ENCODE data around the gene ZNF202. TPM values are rescaled to one million over a fixed set of nuclear protein-coding genes. Genes with fewer than 3 reads are reported as not detected.

ZNF202 gene
- 1 to 10 TPM; 5.9 to 6.4 TPM for total RNA-seq

DNA sequence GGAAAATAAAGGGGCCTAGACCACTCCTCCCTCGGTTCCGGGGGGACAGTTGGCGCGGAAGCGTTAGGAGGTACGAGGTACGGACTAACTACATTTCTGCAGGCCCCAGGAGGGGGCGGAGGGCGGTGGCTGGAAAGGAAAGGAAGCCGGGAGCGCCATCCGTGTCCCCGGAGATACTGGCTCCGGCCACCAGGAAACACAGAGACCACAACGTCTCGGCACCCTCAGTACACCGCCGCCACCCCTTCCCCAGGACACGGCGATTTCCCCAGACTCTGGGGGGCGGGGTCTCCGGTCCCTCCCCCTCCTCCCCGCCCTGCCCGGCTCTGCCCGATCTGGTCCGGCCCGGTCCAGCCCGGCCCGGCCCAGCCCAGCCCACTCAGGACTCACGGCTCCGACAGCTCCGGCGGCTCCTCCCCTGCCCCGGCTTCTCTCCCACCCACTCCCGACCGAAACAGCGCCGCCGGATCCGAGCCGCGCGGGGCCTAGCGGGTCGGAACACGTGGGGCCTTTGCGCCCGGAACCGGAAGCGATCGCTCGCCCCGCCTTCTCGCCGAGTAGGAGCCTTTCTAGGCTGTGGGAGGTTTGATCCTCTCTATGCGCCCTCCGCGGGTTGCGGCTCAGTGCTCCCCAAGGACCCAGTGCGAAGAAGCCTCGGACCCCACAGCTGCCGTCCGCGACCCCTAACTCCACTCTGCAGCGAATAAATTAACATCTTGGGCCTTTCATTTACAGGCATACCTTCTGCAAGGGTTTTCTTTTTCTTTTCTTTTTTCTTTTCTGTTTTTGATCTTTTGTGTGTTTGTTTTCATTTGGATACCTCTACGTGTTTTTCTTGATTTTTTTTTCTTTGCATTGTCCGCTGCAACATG, at the start of gene ZNF202:
Gene ZNF202, minus strand, starts transcription at position 502 of the 872 bp plus-strand sequence. CDS start 10,772 bp downstream, outside the sequence.
- Mint-ChIP-seq H3K9me3 (no peaks in the 10 kb centered on the region), H3K4me1 (ENCODE audit: low read depth) (peaks cover 40% of the 10 kb centered on the region), H3K27me3 (ENCODE audit: low read depth) (no peaks in the 10 kb centered on the region), H3K4me3 (peak within 1 kb of the TSS; percentile 98), H3K27ac (peak within 1 kb of the TSS; percentile 92), H3K36me3 (ENCODE audit: low read depth) (peaks cover 16% of the 10 kb centered on the region)
- intact Hi-C loops (cut with micrococcal nuclease): loop anchor here (1.0 to 10.0 kb wide), 5 partner anchors 333 to 1371 kb away; partner anchors contain the start of genes MSANTD2, TBRG1, TMEM218 and VWA5A
- CTCF ChIA-PET: interaction anchor here (0.6 to 1.7 kb wide), 3 partner anchors 31 to 70 kb away, joined by 3 to 4 read pairs (median 3); no protein-coding TSS in a partner anchor
- DNase-seq: peak; percentile 94

DNA sequence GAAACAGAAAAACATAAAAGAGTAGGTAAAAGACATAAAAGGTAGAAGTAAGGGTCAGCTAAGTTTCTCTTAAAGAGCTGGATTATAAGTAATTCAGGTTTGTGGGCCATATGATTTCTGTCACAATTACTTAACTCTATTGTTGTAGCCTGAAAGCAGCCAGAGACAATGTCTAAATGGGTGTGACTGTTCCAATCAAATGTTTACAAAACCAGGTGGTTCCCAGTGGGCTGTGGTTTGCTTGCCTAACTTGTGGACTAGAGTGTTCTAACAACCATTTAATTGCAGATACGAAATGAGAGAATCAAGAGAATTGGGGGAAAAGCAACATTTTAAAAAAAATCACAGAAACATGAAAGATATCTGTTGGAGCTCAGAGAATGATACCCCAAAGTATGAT, 42.1 kb upstream of the ZNF202 start:
- H3K4me3 Mint-ChIP-seq: no peak overlapping the region
- no peaks in the 10 kb centered on the region for H3K9me3 Mint-ChIP-seq
- no peaks in the 10 kb centered on the region for H3K36me3 Mint-ChIP-seq (ENCODE audit: low read depth)
- H3K27ac Mint-ChIP-seq: no peak overlapping the region
- intact Hi-C loops (cut with micrococcal nuclease): no loop called here
- peaks cover 2% of the 10 kb centered on the region for H3K27me3 Mint-ChIP-seq (ENCODE audit: low read depth)
- no peaks in the 10 kb centered on the region for H3K4me1 Mint-ChIP-seq (ENCODE audit: low read depth)
- no peak for DNase-seq
- CTCF ChIA-PET: interaction anchor here (0.9 kb wide), 1 partner anchor 76 kb away, joined by 3 read pairs; no protein-coding TSS in a partner anchor

DNA sequence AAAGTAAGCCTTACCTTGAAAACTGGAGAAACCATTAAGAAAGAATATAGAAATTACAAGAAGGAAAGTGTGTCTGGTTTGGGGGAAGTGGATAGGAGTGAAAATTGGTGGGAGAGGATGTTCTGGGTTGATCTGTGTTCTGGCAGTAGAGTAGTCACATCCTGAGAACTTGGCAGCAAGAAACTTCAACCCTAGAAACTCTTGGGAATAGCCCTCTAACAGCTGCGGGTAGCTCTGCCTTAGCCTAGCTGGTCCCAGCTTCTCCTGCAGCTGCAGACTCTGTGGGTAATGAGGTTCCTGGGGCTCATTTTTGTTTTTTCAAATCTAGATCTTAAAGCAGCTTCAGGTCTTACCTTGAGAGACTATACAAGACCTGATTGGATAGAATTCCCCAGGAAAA, 37.1 kb upstream of the ZNF202 start:
- CTCF ChIA-PET: no interaction called here
- H3K27me3 Mint-ChIP-seq (ENCODE audit: low read depth): peaks cover 2% of the 10 kb centered on the region
- no peaks in the 10 kb centered on the region for H3K9me3 Mint-ChIP-seq
- no peak overlapping the region for H3K27ac Mint-ChIP-seq
- H3K36me3 Mint-ChIP-seq (ENCODE audit: low read depth): no peaks in the 10 kb centered on the region
- intact Hi-C loops (cut with micrococcal nuclease): no loop called here
- no peaks in the 10 kb centered on the region for H3K4me1 Mint-ChIP-seq (ENCODE audit: low read depth)
- no peak for DNase-seq
- no peak overlapping the region for H3K4me3 Mint-ChIP-seq

DNA sequence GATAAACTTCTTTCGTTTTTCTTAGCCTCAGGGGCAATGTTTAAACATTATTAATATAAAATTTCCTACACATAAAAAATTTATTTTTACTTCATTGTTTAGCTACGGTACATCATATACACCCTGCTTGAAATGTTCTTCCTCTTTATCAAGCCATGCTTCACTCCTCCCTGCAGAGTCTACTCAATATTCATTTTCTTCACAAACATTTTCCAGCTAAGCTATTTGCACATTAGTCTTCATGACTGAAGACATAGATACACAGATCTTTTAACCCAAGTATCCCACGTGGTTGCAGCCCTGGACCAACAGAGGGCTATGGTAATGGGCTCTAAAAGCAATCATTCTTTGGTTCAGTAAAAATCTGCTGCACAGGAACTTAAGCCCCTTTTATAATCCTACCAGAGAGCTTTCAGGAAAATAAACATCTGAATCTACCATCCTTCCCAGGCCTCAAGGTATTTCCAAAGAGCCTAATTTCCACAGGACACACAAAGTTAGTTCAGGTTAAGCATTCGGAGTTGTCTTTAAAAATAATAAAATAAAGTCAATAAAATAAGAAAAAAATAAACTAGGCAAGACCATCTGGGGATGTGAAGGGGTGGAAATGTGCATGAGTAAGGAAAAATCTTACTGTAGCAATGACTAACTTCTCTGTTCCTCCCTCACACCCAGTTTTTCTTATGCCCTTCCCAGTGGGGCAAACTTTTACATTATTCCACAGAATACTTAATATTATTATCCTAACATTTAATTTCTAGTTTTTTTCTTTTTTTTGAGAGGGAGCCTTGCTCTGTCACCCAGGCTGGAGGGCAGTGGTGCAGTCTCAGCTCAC, 34.5 kb upstream of the ZNF202 start:
- H3K9me3 Mint-ChIP-seq: no peaks in the 10 kb centered on the region
- no peaks in the 10 kb centered on the region for H3K27me3 Mint-ChIP-seq (ENCODE audit: low read depth)
- H3K27ac Mint-ChIP-seq: no peak overlapping the region
- no peak overlapping the region for H3K4me3 Mint-ChIP-seq
- intact Hi-C loops (cut with micrococcal nuclease): no loop called here
- H3K36me3 Mint-ChIP-seq (ENCODE audit: low read depth): no peaks in the 10 kb centered on the region
- CTCF ChIA-PET: interaction anchor here (1.2 kb wide), 1 partner anchor 65 kb away, joined by 4 read pairs; no protein-coding TSS in a partner anchor
- no peaks in the 10 kb centered on the region for H3K4me1 Mint-ChIP-seq (ENCODE audit: low read depth)
- no peak for DNase-seq

DNA sequence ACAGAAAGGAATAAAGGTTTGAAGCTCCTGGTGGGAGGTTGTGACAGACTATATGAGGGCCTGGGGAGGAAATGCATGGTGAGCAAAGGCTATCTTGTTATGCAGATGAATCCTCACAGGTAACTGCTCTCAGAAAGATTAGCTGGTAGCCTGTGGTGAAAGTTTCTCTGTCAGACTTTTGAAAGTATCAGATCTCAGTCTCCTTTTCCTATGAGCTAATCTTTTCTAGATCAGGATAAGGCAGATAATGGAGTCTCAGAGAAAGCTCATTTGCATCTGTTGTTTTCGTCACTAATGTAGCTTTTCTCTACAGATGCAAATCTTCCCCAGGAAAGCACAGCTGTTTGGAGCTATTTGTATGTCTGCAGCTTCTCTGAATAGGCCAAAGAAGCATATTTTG, 33.8 kb upstream of the ZNF202 start:
- H3K27ac Mint-ChIP-seq: no peak overlapping the region
- no peaks in the 10 kb centered on the region for H3K36me3 Mint-ChIP-seq (ENCODE audit: low read depth)
- intact Hi-C loops (cut with micrococcal nuclease): no loop called here
- no peaks in the 10 kb centered on the region for H3K27me3 Mint-ChIP-seq (ENCODE audit: low read depth)
- H3K4me3 Mint-ChIP-seq: no peak overlapping the region
- no peaks in the 10 kb centered on the region for H3K9me3 Mint-ChIP-seq
- CTCF ChIA-PET: interaction anchor here (1.2 kb wide), 1 partner anchor 64 kb away, joined by 4 read pairs; no protein-coding TSS in a partner anchor
- H3K4me1 Mint-ChIP-seq (ENCODE audit: low read depth): no peaks in the 10 kb centered on the region
- DNase-seq: no peak

DNA sequence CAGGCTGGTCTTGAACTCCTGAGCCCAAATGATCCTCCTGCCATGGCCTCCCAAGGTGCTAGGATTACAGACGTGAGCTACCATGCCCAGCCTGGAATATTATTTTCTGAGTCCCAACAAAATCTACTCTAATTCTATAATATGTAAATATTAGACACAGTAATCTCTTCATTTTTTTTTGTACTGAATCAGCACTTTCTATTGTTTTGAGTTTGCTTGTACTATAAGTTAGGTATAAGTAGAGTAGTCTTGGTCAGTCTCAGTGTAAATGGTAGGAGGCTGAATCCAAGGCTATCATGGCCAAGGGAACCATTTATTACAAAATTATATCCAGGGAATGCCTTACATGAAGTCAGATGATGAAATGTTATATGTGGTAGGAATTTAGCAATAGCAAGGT, 32.5 kb upstream of the ZNF202 start:
- Mint-ChIP-seq H3K4me1 (ENCODE audit: low read depth) (no peaks in the 10 kb centered on the region), H3K27me3 (ENCODE audit: low read depth) (no peaks in the 10 kb centered on the region), H3K9me3 (no peaks in the 10 kb centered on the region), H3K27ac (no peak overlapping the region), H3K36me3 (ENCODE audit: low read depth) (no peaks in the 10 kb centered on the region), H3K4me3 (no peak overlapping the region)
- CTCF ChIA-PET: no interaction called here
- intact Hi-C loops (cut with micrococcal nuclease): no loop called here
- no peak for DNase-seq

DNA sequence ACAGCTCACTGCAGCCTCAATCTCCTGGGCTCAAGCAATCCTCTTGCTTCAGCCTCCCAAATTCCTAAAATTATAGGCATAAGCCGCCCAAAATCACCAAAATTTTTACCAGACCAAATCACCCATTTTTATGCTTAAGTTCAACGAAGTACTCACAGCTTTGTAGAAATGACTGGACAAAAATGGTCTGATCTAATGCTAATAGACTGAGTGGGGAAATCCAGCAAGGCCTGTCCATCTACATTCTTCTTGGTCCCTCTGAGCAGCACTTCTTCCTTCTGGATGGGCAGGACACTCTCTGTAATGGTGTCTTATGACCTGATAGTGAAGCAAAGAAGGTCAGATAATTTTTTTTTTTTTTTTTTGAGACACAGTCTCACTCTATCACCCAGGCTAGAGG, 31.6 kb upstream of the ZNF202 start:
- CTCF ChIA-PET: no interaction called here
- DNase-seq: no peak
- H3K27ac Mint-ChIP-seq: no peak overlapping the region
- H3K4me3 Mint-ChIP-seq: no peak overlapping the region
- no peaks in the 10 kb centered on the region for H3K36me3 Mint-ChIP-seq (ENCODE audit: low read depth)
- peaks cover 2% of the 10 kb centered on the region for H3K27me3 Mint-ChIP-seq (ENCODE audit: low read depth)
- H3K9me3 Mint-ChIP-seq: no peaks in the 10 kb centered on the region
- intact Hi-C loops (cut with micrococcal nuclease): no loop called here
- no peaks in the 10 kb centered on the region for H3K4me1 Mint-ChIP-seq (ENCODE audit: low read depth)

DNA sequence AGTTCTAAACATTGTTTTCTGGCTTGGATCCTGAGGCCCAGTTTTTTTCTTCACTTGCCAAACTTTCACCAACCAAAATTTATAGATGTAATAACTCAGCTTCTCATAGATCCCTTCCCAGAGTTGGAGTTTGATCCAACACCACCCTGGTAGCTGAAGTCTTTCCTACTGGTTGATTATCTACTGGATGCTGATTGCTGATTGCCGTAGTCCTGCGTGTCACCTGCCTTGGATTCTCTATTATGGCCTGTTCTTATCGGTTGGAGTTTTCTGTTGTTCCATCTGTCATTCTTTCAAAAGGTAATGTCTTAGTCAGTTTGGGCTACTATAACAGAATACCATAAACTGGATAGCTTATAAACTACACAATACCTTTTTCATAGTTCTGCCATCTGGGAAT, 30.2 kb upstream of the ZNF202 start:
- H3K9me3 Mint-ChIP-seq: no peaks in the 10 kb centered on the region
- no peak overlapping the region for H3K4me3 Mint-ChIP-seq
- CTCF ChIA-PET: no interaction called here
- no peaks in the 10 kb centered on the region for H3K4me1 Mint-ChIP-seq (ENCODE audit: low read depth)
- H3K27ac Mint-ChIP-seq: no peak overlapping the region
- H3K27me3 Mint-ChIP-seq (ENCODE audit: low read depth): peaks cover 5% of the 10 kb centered on the region
- no peaks in the 10 kb centered on the region for H3K36me3 Mint-ChIP-seq (ENCODE audit: low read depth)
- no peak for DNase-seq
- intact Hi-C loops (cut with micrococcal nuclease): no loop called here

DNA sequence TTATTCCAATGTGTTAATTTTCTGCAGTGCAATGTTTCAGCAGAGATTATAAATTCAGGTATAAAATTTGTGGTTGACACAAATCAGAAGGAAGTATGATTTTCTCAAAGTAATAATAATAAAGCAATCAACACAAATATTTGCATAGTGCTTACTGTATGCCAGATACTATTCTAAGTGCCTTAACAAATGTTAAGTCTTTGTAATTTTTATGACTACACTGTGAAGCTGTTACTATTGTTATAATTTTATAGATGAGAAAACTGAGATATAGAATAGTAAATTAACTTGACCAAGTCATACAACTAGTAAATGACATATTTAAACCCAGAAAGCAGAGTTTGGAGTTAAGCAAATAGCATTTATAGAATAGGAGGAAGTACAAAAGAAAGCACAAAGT, 29.3 kb upstream of the ZNF202 start:
- DNase-seq: no peak
- H3K36me3 Mint-ChIP-seq (ENCODE audit: low read depth): no peaks in the 10 kb centered on the region
- intact Hi-C loops (cut with micrococcal nuclease): no loop called here
- peaks cover 5% of the 10 kb centered on the region for H3K27me3 Mint-ChIP-seq (ENCODE audit: low read depth)
- H3K27ac Mint-ChIP-seq: no peak overlapping the region
- no peaks in the 10 kb centered on the region for H3K9me3 Mint-ChIP-seq
- H3K4me3 Mint-ChIP-seq: no peak overlapping the region
- no peaks in the 10 kb centered on the region for H3K4me1 Mint-ChIP-seq (ENCODE audit: low read depth)
- CTCF ChIA-PET: no interaction called here

DNA sequence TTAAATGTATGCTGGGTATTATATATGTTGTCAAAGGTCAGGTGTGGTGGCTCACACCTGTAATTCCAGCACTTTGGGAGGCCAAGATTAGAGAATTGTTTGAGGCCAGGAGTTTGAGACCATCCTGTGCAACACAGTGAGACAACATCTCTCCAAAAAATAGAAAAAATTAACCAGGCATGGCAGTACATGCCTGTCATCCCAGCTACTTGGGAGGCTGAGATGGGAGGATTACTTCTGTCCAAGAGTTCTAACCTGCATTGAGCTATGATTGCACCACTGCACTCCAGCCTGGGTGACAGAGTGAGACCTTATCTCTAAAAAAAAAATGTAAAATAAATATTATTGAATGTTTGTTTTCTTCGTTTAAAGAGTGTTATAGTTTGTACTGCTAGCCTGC, 24.1 kb upstream of the ZNF202 start:
- intact Hi-C loops (cut with micrococcal nuclease): no loop called here
- H3K4me1 Mint-ChIP-seq (ENCODE audit: low read depth): no peaks in the 10 kb centered on the region

DNA sequence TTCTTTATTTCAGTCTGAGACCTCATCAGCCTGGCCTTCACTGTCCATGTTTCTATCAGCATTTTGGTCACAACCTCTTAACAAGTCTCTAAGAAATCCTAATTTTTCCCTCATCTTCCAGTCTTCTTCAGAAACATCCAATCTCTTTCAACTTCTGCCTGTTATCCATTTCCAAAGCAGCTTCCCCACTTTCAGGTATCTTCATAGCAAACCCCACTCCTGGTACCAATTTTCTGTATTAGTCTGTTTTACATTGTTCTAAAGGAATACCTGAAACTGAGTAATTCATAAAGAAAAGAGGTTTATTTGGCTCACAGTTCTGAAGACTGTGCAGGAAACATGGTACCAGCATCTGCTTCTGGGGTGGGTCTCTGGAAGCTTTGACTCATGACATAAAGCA, 21.0 kb upstream of the ZNF202 start:
- Mint-ChIP-seq H3K27ac (no peak overlapping the region), H3K4me1 (ENCODE audit: low read depth) (no peaks in the 10 kb centered on the region), H3K9me3 (peaks cover 17% of the 10 kb centered on the region), H3K4me3 (no peak overlapping the region), H3K27me3 (ENCODE audit: low read depth) (peaks cover 5% of the 10 kb centered on the region), H3K36me3 (ENCODE audit: low read depth) (no peaks in the 10 kb centered on the region)
- CTCF ChIA-PET: no interaction called here
- no peak for DNase-seq
- intact Hi-C loops (cut with micrococcal nuclease): no loop called here

More for the DNA sequence above, 24.1 kb upstream of the ZNF202 start:
- Mint-ChIP-seq H3K27ac (no peak overlapping the region), H3K27me3 (ENCODE audit: low read depth) (peaks cover 8% of the 10 kb centered on the region), H3K36me3 (ENCODE audit: low read depth) (no peaks in the 10 kb centered on the region), H3K9me3 (peaks cover 17% of the 10 kb centered on the region), H3K4me3 (no peak overlapping the region)
- no peak for DNase-seq
- CTCF ChIA-PET: interaction anchor here (0.7 kb wide), 1 partner anchor 492 kb away, joined by 3 read pairs; no protein-coding TSS in a partner anchor

DNA sequence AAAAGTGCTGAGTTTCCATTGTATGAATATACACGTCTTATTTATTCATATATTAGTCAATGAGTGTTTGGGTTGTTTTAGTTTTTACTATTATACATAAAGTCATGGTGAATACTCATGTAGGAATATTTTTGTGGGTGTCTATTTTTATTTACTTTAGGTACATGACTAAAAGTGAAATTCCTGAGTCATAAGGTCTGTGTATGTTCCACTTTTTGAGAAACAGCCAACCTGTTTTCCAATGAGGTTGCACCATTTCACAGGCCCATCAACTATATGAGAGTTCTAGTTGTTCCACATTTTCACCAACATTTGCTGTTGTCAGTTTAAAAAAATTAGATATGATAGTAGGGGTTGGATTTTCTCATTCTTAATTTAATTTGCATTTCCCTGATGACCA, 19.4 kb upstream of the ZNF202 start:
- H3K36me3 Mint-ChIP-seq (ENCODE audit: low read depth): no peaks in the 10 kb centered on the region
- no peak overlapping the region for H3K27ac Mint-ChIP-seq
- H3K4me3 Mint-ChIP-seq: no peak overlapping the region
- intact Hi-C loops (cut with micrococcal nuclease): no loop called here
- H3K4me1 Mint-ChIP-seq (ENCODE audit: low read depth): no peaks in the 10 kb centered on the region
- peaks cover 17% of the 10 kb centered on the region for H3K9me3 Mint-ChIP-seq
- CTCF ChIA-PET: no interaction called here
- no peak for DNase-seq
- peaks cover 4% of the 10 kb centered on the region for H3K27me3 Mint-ChIP-seq (ENCODE audit: low read depth)

Measured in activated naive CD4-positive, alpha-beta T cell treated with anti-CD3 and anti-CD28 coated beads for 36 hours (primary cell).